ENCODE data around the gene NPB.

GRCh38 chr17:81910840-81911276 is 8.8 kb downstream of the NPB start:
- TF ChIP-seq CTCF (IDR thresholded peaks at IDR 0.05; ENCODE audit: poor library complexity, severe bottlenecking) (no peak), EZH2 (IDR thresholded peaks at IDR 0.05; ENCODE audit: borderline replicate concordance, insufficient read depth, low read length, poor library complexity, severe bottlenecking) (no peak)
